Colonic mucosa (tissue), 4 donors: ENCODE data around the gene CNIH3. TPM values are rescaled to one million over a fixed set of nuclear protein-coding genes. Genes with fewer than 3 reads are reported as not detected.

Source experiments
- DNase-seq: peaks from one replicate; pipeline ENCODE4 v3.0.0-alpha.2; 2020
- H3K27ac ChIP-seq: fragments of 200-600 bp; one replicate; pipeline ENCODE4 v1.8.0; 2021
- H3K27me3 ChIP-seq: fragments of 200-600 bp; one replicate; pipeline ENCODE4 v1.8.0; 2021
- H3K36me3 ChIP-seq: fragments of 200-600 bp; one replicate; pipeline ENCODE4 v1.8.0; 2021
- H3K4me1 ChIP-seq: fragments of 200-600 bp; one replicate; pipeline ENCODE4 v1.8.0; 2021; ENCODE audit warnings: mild to moderate bottlenecking
- H3K4me3 ChIP-seq: fragments of 200-600 bp; one replicate; pipeline ENCODE4 v1.8.0; 2021
- H3K9ac ChIP-seq, 2 donors: one replicate each; pipeline ENCODE4 v1.7.0; 2013; ENCODE audit warnings: control low read depth in 2 of 2, low read depth in 2 of 2, low read length in 2 of 2
- H3K9me3 ChIP-seq: fragments of 200-600 bp; one replicate; pipeline ENCODE4 v1.8.0; 2021
- intact Hi-C: fragments of 100-400 bp; cut with DNase I; formaldehyde crosslinking; loops from one replicate; pipeline ENCODE4 v1.14.1; 2022
- total RNA-seq, 2 donors: library from RNA; stranded (reverse); fragmentation: NEBNext Ultra II Directional in 1 of 2; extraction: Animal tissue kit (Norgen Biotek cat#: 25700) in 1 of 2; gene quantifications; one replicate each; pipeline ENCODE4 v1.2.1, GENCODE V29; 2021
- TF ChIP-seq, protein P1 (sequence below): fragments of 200-600 bp; IDR thresholded peaks from one replicate; pipeline ENCODE4 v1.8.0; 2022; ENCODE audit warnings: antibody characterized with exemption, mild to moderate bottlenecking
- donor health status: healthy.
- donor health status: DM: no; HTN: no; CAD: no.
- donor health status: DM: no; HTN: no; CAD: no.

CNIH3 gene
- total RNA-seq, 2 donors from 2014 or later: 0.69 to 1.4 TPM

DNA sequence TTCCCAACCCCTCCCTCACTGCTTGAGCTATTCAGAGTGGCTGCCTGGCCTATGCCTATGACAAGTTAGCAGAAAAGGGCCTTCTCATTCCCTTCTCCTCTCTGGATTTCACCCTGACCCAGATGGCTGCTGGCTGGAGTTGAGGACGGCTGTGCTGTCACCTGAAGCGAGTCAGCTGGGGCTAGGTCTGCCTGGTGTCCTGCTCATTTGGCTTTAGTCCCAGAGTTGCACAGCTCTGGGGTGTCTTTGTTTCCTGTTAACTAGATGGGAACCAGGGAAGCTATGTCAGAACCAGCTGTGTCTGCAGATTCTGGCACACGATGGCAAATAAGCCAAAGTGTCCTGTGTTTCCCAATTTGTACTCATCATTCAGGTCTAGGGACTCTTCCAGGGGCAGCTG is 52.9 kb downstream of the CNIH3 start:
- Histone ChIP-seq H3K27me3 (no peaks in the 10 kb centered on the region), H3K4me1 (no peaks in the 10 kb centered on the region), H3K36me3 (no peaks in the 10 kb centered on the region), H3K9me3 (no peaks in the 10 kb centered on the region), H3K4me3 (no peak overlapping the region), H3K9ac (no peak overlapping the region), H3K27ac (no peak overlapping the region)
- TF ChIP-seq, protein P1, sequence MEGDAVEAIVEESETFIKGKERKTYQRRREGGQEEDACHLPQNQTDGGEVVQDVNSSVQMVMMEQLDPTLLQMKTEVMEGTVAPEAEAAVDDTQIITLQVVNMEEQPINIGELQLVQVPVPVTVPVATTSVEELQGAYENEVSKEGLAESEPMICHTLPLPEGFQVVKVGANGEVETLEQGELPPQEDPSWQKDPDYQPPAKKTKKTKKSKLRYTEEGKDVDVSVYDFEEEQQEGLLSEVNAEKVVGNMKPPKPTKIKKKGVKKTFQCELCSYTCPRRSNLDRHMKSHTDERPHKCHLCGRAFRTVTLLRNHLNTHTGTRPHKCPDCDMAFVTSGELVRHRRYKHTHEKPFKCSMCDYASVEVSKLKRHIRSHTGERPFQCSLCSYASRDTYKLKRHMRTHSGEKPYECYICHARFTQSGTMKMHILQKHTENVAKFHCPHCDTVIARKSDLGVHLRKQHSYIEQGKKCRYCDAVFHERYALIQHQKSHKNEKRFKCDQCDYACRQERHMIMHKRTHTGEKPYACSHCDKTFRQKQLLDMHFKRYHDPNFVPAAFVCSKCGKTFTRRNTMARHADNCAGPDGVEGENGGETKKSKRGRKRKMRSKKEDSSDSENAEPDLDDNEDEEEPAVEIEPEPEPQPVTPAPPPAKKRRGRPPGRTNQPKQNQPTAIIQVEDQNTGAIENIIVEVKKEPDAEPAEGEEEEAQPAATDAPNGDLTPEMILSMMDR: no peak
- intact Hi-C loops: no loop called here
- DNase-seq: no peak

DNA sequence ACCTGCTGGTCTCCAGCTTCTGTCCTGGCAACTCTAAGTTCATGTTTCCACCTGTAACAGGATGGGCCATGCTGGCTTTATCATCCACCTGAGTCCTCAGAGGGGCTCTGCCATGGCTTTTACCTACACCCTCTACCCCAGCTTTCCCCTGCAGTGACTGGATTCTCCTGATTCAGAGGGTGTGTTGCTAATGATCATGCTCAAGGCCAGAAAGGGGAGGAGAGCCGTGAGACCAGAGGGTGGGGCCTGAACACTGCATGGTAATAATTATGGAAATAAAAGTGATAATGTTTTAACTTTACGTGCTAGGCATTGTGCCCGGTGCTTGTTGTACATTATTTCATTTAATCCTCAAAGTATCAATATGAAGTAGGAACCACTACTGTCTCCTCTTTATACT is 53.3 kb downstream of the CNIH3 start:
- DNase-seq: no peak
- no peak overlapping the region for H3K4me3 ChIP-seq
- H3K27ac ChIP-seq: no peak overlapping the region
- TF ChIP-seq, protein P1: no peak
- intact Hi-C loops: no loop called here
- H3K9me3 ChIP-seq: no peaks in the 10 kb centered on the region
- no peaks in the 10 kb centered on the region for H3K4me1 ChIP-seq
- no peak overlapping the region for H3K9ac ChIP-seq
- no peaks in the 10 kb centered on the region for H3K36me3 ChIP-seq
- no peaks in the 10 kb centered on the region for H3K27me3 ChIP-seq

DNA sequence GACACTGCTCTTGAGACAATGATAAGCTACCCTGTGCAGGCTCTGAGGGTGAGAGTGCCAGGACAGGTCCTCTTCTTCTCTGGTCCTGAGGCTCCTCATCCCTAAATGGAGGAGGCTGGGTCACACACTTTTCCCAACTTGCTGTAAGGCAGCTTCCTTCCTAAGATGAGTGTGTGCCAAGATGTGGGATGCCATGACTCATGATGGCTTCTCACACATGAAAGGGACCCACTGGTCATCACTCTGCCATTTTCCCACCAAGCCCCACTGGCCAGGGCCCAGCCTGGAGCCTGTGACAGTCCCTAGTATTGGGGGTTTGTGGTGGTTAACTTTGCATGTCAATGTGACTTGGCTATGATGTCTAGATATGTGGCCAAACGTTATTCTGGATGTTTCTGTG is 54.4 kb downstream of the CNIH3 start:
- no peaks in the 10 kb centered on the region for H3K36me3 ChIP-seq
- DNase-seq: no peak
- no peak overlapping the region for H3K4me3 ChIP-seq
- H3K27ac ChIP-seq: no peak overlapping the region
- intact Hi-C loops: no loop called here
- no peaks in the 10 kb centered on the region for H3K4me1 ChIP-seq
- H3K27me3 ChIP-seq: no peaks in the 10 kb centered on the region
- TF ChIP-seq, protein P1: no peak
- H3K9ac ChIP-seq: no peak overlapping the region
- H3K9me3 ChIP-seq: no peaks in the 10 kb centered on the region

DNA sequence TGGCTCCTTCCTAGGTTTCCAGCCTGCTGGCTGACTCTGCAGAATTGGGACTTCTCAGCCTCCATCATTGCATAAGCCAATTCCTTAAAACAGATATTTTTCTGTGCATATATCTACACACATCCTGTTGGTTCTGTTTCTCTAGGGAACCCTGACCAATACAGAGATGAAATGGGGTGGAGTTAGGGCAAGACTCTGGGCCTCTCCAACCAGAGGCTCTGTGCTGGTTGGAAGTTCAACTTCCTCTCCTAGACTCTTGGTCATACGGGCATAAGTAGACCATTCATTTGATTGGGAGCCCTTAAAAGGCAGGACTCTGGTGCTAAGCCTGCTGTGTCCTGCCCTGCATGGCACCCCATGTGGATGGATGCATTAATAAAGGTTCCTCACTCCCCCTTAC is 55.0 kb downstream of the CNIH3 start:
- Histone ChIP-seq H3K27ac (no peak overlapping the region), H3K27me3 (no peaks in the 10 kb centered on the region), H3K9me3 (no peaks in the 10 kb centered on the region), H3K9ac (no peak overlapping the region), H3K4me3 (no peak overlapping the region), H3K36me3 (no peaks in the 10 kb centered on the region), H3K4me1 (no peaks in the 10 kb centered on the region)
- TF ChIP-seq, protein P1: no peak
- DNase-seq: no peak
- intact Hi-C loops: no loop called here

DNA sequence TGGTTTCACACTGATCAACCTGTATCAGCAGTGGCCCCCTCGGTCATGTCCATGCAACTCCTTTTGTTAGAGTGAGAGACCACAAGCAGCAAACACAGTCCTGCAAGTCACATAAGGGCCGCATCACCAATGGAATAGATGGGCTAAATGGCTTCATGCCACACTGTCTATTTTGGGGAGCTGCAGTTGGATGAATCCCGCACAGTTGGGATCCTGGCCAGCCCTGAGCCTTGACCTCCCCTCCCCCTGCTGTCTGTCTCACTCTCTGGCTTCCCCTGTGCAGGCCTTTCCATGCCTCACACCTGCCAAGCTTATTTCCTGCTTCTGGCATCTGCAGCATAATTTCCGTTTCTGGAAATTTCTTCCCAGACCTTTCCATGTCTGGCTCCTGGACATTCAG is 57.0 kb downstream of the CNIH3 start:
- intact Hi-C loops: no loop called here
- H3K4me1 ChIP-seq: no peaks in the 10 kb centered on the region

More for the DNA sequence above, 57.0 kb downstream of the CNIH3 start:
- no peak for DNase-seq
- no peaks in the 10 kb centered on the region for H3K36me3 ChIP-seq
- H3K9ac ChIP-seq: no peak overlapping the region
- no peaks in the 10 kb centered on the region for H3K9me3 ChIP-seq
- no peak overlapping the region for H3K4me3 ChIP-seq
- H3K27ac ChIP-seq: no peak overlapping the region
- TF ChIP-seq, protein P1: no peak
- H3K27me3 ChIP-seq: no peaks in the 10 kb centered on the region
